MM.1S (cell line): ENCODE results near the gene PCK1.

ENCODE experiments used
- EZH2 ChIP-seq: fragments of 300-600 bp; sonication (generic); optimal IDR thresholded peaks from 2 replicates; pipeline ENCODE3; 2017; ENCODE audit warnings: low read depth, mild to moderate bottlenecking, antibody characterized with exemption, low read length, mixed read lengths
- TF ChIP-seq, protein P1 (sequence below): fragments of 300-600 bp; sonication (generic); IDR thresholded peaks from 2 replicates; pipeline ENCODE4 v1.5.1; 2016; ENCODE audit warnings: antibody characterized with exemption, low read length, mixed read lengths

DNA sequence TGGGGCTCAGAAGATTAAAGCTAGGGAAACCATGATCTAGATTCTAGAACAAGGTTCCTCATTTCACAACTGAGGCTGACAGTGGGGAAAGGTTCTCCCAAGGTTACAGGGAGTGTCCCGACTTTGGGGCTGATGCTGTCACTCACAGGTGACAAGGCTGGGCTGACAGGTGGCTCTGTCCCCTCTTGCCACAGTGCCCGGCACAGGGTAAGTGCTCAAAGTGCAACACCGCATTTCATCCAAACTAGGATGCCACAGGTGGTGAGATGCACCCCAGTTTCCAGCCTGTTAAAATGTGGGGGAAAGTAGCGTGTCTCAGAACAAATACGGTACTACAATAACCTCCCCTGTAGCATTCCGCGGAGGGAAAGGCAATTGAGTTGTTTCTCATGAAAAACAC, 51.5 kb downstream of the PCK1 start:
- TF ChIP-seq, protein P1, sequence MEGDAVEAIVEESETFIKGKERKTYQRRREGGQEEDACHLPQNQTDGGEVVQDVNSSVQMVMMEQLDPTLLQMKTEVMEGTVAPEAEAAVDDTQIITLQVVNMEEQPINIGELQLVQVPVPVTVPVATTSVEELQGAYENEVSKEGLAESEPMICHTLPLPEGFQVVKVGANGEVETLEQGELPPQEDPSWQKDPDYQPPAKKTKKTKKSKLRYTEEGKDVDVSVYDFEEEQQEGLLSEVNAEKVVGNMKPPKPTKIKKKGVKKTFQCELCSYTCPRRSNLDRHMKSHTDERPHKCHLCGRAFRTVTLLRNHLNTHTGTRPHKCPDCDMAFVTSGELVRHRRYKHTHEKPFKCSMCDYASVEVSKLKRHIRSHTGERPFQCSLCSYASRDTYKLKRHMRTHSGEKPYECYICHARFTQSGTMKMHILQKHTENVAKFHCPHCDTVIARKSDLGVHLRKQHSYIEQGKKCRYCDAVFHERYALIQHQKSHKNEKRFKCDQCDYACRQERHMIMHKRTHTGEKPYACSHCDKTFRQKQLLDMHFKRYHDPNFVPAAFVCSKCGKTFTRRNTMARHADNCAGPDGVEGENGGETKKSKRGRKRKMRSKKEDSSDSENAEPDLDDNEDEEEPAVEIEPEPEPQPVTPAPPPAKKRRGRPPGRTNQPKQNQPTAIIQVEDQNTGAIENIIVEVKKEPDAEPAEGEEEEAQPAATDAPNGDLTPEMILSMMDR = no peak
- TF ChIP-seq EZH2 = no peak
